Erythroblast (primary cell): ENCODE measurements around the gene GALNT18.

Experiments used
- GATA1 ChIP-seq: IDR thresholded peaks from 2 replicates; pipeline ENCODE4 v1.6.1; 2011; ENCODE audit warnings: low read depth, mild to moderate bottlenecking, control low read depth, low read length, moderate library complexity
- POLR2A ChIP-seq: IDR thresholded peaks from 2 replicates; pipeline ENCODE4 v1.6.1; 2011; ENCODE audit warnings: mild to moderate bottlenecking, low read length

DNA sequence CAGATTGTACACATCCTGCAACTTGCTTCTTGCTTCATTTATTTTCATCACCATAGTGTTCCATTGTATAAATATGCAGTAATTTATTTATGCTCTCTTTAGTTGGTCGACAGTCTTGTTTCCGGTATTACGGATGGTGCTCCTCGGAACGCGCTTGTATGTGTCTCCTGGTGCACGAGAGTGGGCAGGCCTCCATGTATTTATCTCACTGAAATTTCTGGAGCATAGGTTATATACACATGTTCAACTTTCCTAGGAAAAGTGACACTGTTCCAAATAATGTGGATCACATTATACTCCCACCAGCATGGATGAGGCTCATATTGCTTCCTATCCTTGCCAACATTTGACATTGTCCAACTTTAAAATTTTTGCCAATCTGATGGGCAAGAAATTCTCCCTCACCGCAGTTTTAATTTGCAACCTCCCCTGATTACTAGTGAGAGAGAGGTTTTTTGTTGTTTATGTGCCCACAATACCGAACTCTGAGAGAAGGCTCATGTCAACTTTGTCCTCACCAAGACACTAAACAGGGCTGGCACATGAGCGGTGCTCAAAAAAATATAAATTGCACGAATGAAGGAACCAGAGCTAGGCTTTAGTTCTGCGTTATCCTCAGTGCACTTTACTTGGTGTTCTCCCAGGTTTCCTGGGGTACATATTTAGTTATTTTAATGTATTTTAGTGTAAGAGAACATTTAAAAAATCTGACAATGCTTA is 272.5 kb downstream of the GALNT18 start:
- TF ChIP-seq POLR2A (no peak), GATA1 (no peak)
